GM12878 (cell line): ENCODE results near the gene RAB13. TPM values are rescaled to one million over a fixed set of nuclear protein-coding genes. Genes with fewer than 3 reads are reported as not detected.

Experiments
- ATAC-seq: fragments of 200-7000 bp; cut with Tn5 transposase; 3 replicates; pipeline ENCODE4 v1.9.1; 2020; ENCODE audit warnings: mild to moderate bottlenecking, moderate library complexity
- BruUV-seq: library from RNA; stranded (reverse); fragments of 400-500 nt; replicated peaks from 2 replicates; lab custom pipeline; 2021; lab: Mats Ljungman, UMichigan
- CTCF ChIA-PET: fragments of 300-600 bp; sonication (Branson Sonifier 250); formaldehyde crosslinking; extraction: SDS; loops from one replicate; lab custom pipeline; 2021; ENCODE audit warnings: inconsistent platforms; lab: Yijun Ruan, JAX
- POLR2A ChIA-PET: fragments of 350-600 bp; formaldehyde crosslinking; extraction: SDS; loops from one replicate; lab custom pipeline; 2021; ENCODE audit warnings: inconsistent platforms; lab: Charles Lee
- RAD21 ChIA-PET: fragments of 300-600 bp; sonication (Branson Sonifier 250); formaldehyde crosslinking; loops from one replicate; lab custom pipeline; 2023; ENCODE audit warnings: antibody characterized with exemption; ENCODE audit not compliant: unreplicated experiment; lab: Charles Lee
- SMC1A ChIA-PET: fragments of 300-600 bp; sonication (Branson Sonifier 250); formaldehyde crosslinking; loops from one replicate; lab custom pipeline; 2023; ENCODE audit not compliant: unreplicated experiment, uncharacterized antibody; lab: Charles Lee
- DNase-seq: peaks from one replicate; pipeline ENCODE4 v3.0.0-alpha.2; 2011; ENCODE audit warnings: low read depth, low spot score
- FAIRE-seq: peaks from 3 replicates; lab custom pipeline; 2011; peaks lifted over from hg19 to GRCh38; lab: Jason Lieb, UNC
- H2AFZ ChIP-seq: 2 replicates; pipeline ENCODE4 v1.6.0; 2011; ENCODE audit warnings: low read depth, low read length, control low read depth; ENCODE audit not compliant: control insufficient read depth
- H3K27ac ChIP-seq: 2 replicates; pipeline ENCODE4 v1.5.1; 2011; ENCODE audit warnings: control low read depth; ENCODE audit not compliant: control insufficient read depth, insufficient read depth
- H3K27me3 ChIP-seq, 2 experiments: replicated peaks in 1 of 2; 2 replicates each; pipeline versions ENCODE4 v1.6.0 to v1.6.1; 2011; ENCODE audit warnings: low read length in 1 of 2; ENCODE audit not compliant: control insufficient read depth in 2 of 2, insufficient read depth in 2 of 2
- H3K36me3 ChIP-seq, 2 experiments: 2 replicates each; pipeline ENCODE4 v1.5.1; 2011; ENCODE audit warnings: low read length in 1 of 2; ENCODE audit not compliant: control insufficient read depth in 2 of 2, insufficient read depth in 2 of 2
- H3K4me1 ChIP-seq: 2 replicates; pipeline ENCODE4 v1.6.1; 2011; ENCODE audit warnings: mild to moderate bottlenecking, low read length, moderate library complexity, mixed read lengths; ENCODE audit not compliant: control insufficient read depth, insufficient read depth
- H3K4me2 ChIP-seq: 2 replicates; pipeline ENCODE4 v1.6.0; 2011; ENCODE audit warnings: control low read depth; ENCODE audit not compliant: control insufficient read depth, insufficient read depth
- H3K4me3 ChIP-seq: fragments of 200-600 bp; sonication (generic); 2 replicates; pipeline ENCODE4 v1.5.1; 2016
- H3K79me2 ChIP-seq: 2 replicates; pipeline ENCODE4 v1.6.0; 2011; ENCODE audit warnings: low read length; ENCODE audit not compliant: control insufficient read depth, insufficient read depth
- H3K9ac ChIP-seq: 2 replicates; pipeline ENCODE4 v1.8.0; 2011; ENCODE audit warnings: low read length, control low read depth, mixed read lengths; ENCODE audit not compliant: control insufficient read depth, insufficient read depth
- H3K9me3 ChIP-seq: replicated peaks from 3 replicates; pipeline ENCODE4 v1.5.1; 2011; ENCODE audit warnings: mild to moderate bottlenecking, low read length; ENCODE audit not compliant: control insufficient read depth, insufficient read depth
- H4K20me1 ChIP-seq: 2 replicates; pipeline ENCODE4 v1.6.0; 2011; ENCODE audit not compliant: control insufficient read depth, insufficient read depth
- CBX3 ChIP-seq: fragments of 200-600 bp; sonication (generic); IDR thresholded peaks from 2 replicates; pipeline ENCODE4 v1.6.1; 2016; ENCODE audit warnings: low read depth, borderline replicate concordance
- CREM ChIP-seq: IDR thresholded peaks from 2 replicates; pipeline ENCODE4 v1.6.1; 2014; ENCODE audit warnings: antibody characterized with exemption, low read depth
- ESRRA ChIP-seq: IDR thresholded peaks from 2 replicates; pipeline ENCODE4 v1.6.1; 2012; ENCODE audit warnings: mild to moderate bottlenecking, low read length, improper control_type of control experiment
- POLR2A ChIP-seq: IDR thresholded peaks from 2 replicates; pipeline ENCODE4 v1.6.1; 2011; ENCODE audit warnings: low read depth, mild to moderate bottlenecking, low read length
- PRDM15 ChIP-seq: fragments of 450-650 bp; formaldehyde crosslinking; IDR thresholded peaks from 2 replicates; pipeline ENCODE4 v1.4.0; 2020; ENCODE audit warnings: mild to moderate bottlenecking, moderate library complexity
- RFX5 ChIP-seq: IDR thresholded peaks from 2 replicates; pipeline ENCODE4 v1.6.1; 2011; ENCODE audit warnings: low read depth, low read length, improper control_type of control experiment
- WGBS: methylation state at CpG from one replicate; pipeline ENCODE4 v1.1.6; 2016; ENCODE audit warnings: low lambda C conversion rate; ENCODE audit not compliant: insufficient replicate concordance, insufficient coverage; ENCODE audit errors: missing lambda C conversion rate; 5-methylcytosine and 5-hydroxymethylcytosine counted together
- in situ Hi-C: fragments of 300-500 bp; cut with MboI; formaldehyde crosslinking; loops from 9 replicates; pipeline ENCODE4 v1.14.3; 2018; ENCODE audit warnings: mixed read lengths
- intact Hi-C: fragments of 100-400 bp; cut with micrococcal nuclease; formaldehyde crosslinking; loops from one replicate; pipeline ENCODE4 v1.14.2; 2022; ENCODE audit not compliant: unreplicated experiment
- polyA plus RNA-seq, 11 experiments: library from polyadenylated mRNA; depleted of rRNA in 4 of 11; unstranded in 6 of 11; stranded (reverse) in 5 of 11; fragments of >200 nt; fragmentation: Nextera tagmentation in 4 of 11; fragmentation: Illumina TruSeq in 1 of 11; extraction: Ambion mirVana in 4 of 11; extraction: Trizol in 1 of 11; gene quantifications; 1 replicate in 1 of 11; 2 replicates in 10 of 11; pipeline versions ENCODE4 v1.2.1 to v1.2.3, GENCODE V29; 2011 to 2016; ENCODE audit warnings: inconsistent platforms in 2 of 11, missing spikeins in 2 of 11, low read depth in 1 of 11
- total RNA-seq, 4 experiments: library from RNA; depleted of rRNA in 3 of 4; stranded (reverse); fragments of >200 nt in 3 of 4; fragmentation: Illumina TruSeq in 1 of 4; extraction: Trizol in 1 of 4; gene quantifications; 2 replicates each; pipeline versions ENCODE4 v1.2.1 to v1.2.3, GENCODE V29; 2013 to 2021
- TF ChIP-seq, protein P1 (sequence below): fragments of 450-650 bp; IDR thresholded peaks from 2 replicates; pipeline ENCODE4 v1.6.1; 2016; ENCODE audit warnings: mild to moderate bottlenecking
- TF ChIP-seq, protein P2 (sequence below): IDR thresholded peaks from 2 replicates; pipeline ENCODE4 v1.6.1; 2011; ENCODE audit warnings: borderline replicate concordance, low read depth, mild to moderate bottlenecking, moderate library complexity, mixed read lengths, low read length; ENCODE audit not compliant: insufficient read depth; ENCODE audit errors: extremely low read length
- TF ChIP-seq, protein P3 (sequence below): fragments of 450-650 bp; formaldehyde crosslinking; IDR thresholded peaks from 2 replicates; pipeline ENCODE4 v1.5.0; 2022; ENCODE audit warnings: mild to moderate bottlenecking, missing genetic modification characterization

The RAB13 gene
- total and polyA plus RNA-seq, 10 of the 15 experiments (the other 5 are each of a cell fraction or from before 2014, with no cell fraction given): 0.75 to 30.7 (median 15.9) TPM

DNA sequence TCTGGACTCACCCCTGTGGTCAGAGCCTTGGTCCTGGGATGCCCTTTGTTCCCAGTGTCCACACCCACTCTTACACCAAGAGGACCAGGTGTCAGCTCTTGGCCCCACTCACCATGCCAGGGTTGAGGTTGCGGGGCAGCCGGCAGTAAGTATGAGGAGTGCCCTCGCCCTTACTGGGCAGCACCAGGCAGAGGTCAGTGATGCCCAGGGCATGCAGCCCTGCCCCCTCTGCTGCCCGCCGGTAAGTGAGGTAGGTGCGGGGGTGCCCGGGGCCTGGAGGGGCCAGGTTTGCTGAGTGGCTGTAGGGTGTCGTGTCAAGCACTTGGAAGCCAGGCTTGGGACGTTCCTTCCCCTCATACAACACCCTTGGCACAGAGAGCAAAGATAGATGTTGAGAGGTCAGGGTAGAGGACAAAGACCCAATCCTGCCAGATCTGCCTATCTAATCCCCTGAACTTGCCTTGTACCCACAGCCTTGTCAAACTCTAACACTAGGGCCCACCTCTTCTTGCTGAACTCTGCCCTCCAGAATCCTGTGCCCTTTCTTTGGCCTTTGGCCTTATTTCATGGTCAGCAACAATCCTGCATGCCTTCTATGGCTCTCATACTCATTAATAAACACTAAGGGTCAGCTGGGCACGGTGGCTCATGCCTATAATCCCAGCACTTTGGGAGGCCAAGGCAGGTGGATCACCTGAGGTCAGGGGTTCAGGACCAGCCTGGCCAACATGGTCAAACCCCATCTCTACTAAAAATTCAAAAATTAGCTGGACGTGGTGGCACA, 43.2 kb downstream of the RAB13 start:
- TF ChIP-seq, protein P1, sequence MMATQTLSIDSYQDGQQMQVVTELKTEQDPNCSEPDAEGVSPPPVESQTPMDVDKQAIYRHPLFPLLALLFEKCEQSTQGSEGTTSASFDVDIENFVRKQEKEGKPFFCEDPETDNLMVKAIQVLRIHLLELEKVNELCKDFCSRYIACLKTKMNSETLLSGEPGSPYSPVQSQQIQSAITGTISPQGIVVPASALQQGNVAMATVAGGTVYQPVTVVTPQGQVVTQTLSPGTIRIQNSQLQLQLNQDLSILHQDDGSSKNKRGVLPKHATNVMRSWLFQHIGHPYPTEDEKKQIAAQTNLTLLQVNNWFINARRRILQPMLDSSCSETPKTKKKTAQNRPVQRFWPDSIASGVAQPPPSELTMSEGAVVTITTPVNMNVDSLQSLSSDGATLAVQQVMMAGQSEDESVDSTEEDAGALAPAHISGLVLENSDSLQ: no peak
- no peak for TF ChIP-seq CBX3
- no peak for TF ChIP-seq RFX5
- TF ChIP-seq, protein P2, sequence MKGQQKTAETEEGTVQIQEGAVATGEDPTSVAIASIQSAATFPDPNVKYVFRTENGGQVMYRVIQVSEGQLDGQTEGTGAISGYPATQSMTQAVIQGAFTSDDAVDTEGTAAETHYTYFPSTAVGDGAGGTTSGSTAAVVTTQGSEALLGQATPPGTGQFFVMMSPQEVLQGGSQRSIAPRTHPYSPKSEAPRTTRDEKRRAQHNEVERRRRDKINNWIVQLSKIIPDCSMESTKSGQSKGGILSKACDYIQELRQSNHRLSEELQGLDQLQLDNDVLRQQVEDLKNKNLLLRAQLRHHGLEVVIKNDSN: no peak
- no peak for TF ChIP-seq POLR2A
- TF ChIP-seq, protein P3, sequence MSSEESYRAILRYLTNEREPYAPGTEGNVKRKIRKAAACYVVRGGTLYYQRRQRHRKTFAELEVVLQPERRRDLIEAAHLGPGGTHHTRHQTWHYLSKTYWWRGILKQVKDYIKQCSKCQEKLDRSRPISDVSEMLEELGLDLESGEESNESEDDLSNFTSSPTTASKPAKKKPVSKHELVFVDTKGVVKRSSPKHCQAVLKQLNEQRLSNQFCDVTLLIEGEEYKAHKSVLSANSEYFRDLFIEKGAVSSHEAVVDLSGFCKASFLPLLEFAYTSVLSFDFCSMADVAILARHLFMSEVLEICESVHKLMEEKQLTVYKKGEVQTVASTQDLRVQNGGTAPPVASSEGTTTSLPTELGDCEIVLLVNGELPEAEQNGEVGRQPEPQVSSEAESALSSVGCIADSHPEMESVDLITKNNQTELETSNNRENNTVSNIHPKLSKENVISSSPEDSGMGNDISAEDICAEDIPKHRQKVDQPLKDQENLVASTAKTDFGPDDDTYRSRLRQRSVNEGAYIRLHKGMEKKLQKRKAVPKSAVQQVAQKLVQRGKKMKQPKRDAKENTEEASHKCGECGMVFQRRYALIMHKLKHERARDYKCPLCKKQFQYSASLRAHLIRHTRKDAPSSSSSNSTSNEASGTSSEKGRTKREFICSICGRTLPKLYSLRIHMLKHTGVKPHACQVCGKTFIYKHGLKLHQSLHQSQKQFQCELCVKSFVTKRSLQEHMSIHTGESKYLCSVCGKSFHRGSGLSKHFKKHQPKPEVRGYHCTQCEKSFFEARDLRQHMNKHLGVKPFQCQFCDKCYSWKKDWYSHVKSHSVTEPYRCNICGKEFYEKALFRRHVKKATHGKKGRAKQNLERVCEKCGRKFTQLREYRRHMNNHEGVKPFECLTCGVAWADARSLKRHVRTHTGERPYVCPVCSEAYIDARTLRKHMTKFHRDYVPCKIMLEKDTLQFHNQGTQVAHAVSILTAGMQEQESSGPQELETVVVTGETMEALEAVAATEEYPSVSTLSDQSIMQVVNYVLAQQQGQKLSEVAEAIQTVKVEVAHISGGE (CRISPR knock-in tag): no peak
- TF ChIP-seq ESRRA: no peak
- TF ChIP-seq PRDM15 (CRISPR knock-in tag): no peak
- no peak for TF ChIP-seq CREM
- Histone ChIP-seq H3K9ac (no peak overlapping the region), H3K79me2 (peaks cover 28% of the 10 kb centered on the region), H3K4me1 (peaks cover 18% of the 10 kb centered on the region), H3K27ac (no peak overlapping the region), H3K27me3 (no peaks in the 10 kb centered on the region), H4K20me1 (no peaks in the 10 kb centered on the region), H3K9me3 (no peaks in the 10 kb centered on the region), H3K4me2 (no peak overlapping the region; the same call in 1 of the 2 replicates), H2AFZ (no peak overlapping the region), H3K36me3 (peaks cover 8 to 18% of the 10 kb centered on the region in 2 experiments; a peak in 3 of 4 replicates), H3K4me3 (no peak overlapping the region)
- POLR2A ChIA-PET: interaction anchor here (0.6 to 5.3 kb wide), 5 partner anchors 19 to 329 kb away, joined by 3 to 83 read pairs (median 43); partner anchors contain the start of genes CREB3L4, GATAD2B and SLC39A1
- SMC1A ChIA-PET: interaction anchor here (1.0 to 4.5 kb wide), 4 partner anchors 13 to 22 kb away, joined by 3 to 59 read pairs (median 10); partner anchors contain the start of gene GATAD2B
- no peak for FAIRE-seq
- CTCF ChIA-PET: interaction anchor here (1.1 to 4.8 kb wide), 3 partner anchors 22 to 122 kb away, joined by 4 to 54 read pairs (median 10); partner anchors contain the start of gene GATAD2B
- no TSS peak for BruUV-seq
- in situ Hi-C loops: no loop called here
- RAD21 ChIA-PET: interaction anchor here (1.3 to 4.9 kb wide), 3 partner anchors 20 to 24 kb away, joined by 3 to 55 read pairs (median 34); partner anchors contain the start of genes CREB3L4 and GATAD2B
- DNase-seq: no peak
- ATAC-seq: no peak
- intact Hi-C loops: no loop called here
- WGBS: 98% methylated on average over 11 of the region's 11 CpGs
